Measurements from ENCODE around the gene GFM1. TPM values are rescaled to one million over a fixed set of nuclear protein-coding genes. Genes with fewer than 3 reads are reported as not detected.

GFM1 gene
- total RNA-seq, 3 donors from 2014 or later = 44.6 to 63.5 (median 46.4) TPM

DNA sequence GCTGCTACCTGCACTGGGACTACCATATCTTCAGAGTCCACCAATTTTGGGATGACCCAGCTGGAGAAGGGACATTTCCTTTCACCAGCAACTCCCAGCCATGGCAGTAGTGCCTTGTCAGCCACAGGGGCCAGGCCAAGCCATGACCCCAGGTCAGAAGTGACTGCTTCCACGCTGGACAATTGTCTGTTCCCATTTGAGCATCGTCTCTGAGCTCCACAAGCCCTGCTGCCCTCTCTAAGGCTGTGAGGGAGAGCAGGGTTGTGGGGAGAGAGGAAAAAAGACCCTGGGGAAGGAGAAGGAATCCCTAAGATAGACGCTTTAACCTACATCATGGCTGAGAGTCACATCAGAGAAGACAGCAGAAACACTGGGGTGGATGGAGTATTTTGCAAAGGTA is 95.3 kb downstream of the GFM1 start:
- Histone ChIP-seq H3K36me3 (no peaks in the 10 kb centered on the region), H3K4me1 (peaks cover 0 to 3% of the 10 kb centered on the region in 2 donors), H3K27ac (peak overlapping the region in 1 of 2 donors; percentile 69), H3K9me3 (peaks cover 6 to 7% of the 10 kb centered on the region in 2 donors), H3K27me3 (no peaks in the 10 kb centered on the region), H3K4me3 (no peak overlapping the region)
- intact Hi-C loops (cut with DNase I; ENCODE audit: low total_unique reads) = no loop called here
- no peak for DNase-seq (ENCODE audit: low spot score in 2 of 2)
- TF ChIP-seq POLR2AphosphoS5 (IDR thresholded peaks at IDR 0.05) = no peak
- TF ChIP-seq, protein P1, sequence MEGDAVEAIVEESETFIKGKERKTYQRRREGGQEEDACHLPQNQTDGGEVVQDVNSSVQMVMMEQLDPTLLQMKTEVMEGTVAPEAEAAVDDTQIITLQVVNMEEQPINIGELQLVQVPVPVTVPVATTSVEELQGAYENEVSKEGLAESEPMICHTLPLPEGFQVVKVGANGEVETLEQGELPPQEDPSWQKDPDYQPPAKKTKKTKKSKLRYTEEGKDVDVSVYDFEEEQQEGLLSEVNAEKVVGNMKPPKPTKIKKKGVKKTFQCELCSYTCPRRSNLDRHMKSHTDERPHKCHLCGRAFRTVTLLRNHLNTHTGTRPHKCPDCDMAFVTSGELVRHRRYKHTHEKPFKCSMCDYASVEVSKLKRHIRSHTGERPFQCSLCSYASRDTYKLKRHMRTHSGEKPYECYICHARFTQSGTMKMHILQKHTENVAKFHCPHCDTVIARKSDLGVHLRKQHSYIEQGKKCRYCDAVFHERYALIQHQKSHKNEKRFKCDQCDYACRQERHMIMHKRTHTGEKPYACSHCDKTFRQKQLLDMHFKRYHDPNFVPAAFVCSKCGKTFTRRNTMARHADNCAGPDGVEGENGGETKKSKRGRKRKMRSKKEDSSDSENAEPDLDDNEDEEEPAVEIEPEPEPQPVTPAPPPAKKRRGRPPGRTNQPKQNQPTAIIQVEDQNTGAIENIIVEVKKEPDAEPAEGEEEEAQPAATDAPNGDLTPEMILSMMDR (IDR thresholded peaks at IDR 0.05) = no peak
- TF ChIP-seq POLR2A (IDR thresholded peaks at IDR 0.05) = no peak

Other genes with a start within 250 kb of the GFM1 start
- gene MLF1, start 73.3 kb upstream of the GFM1 start, total RNA-seq = 10 to 100 TPM in 1 of 3 donors, 1 to 10 TPM in 2; 8.8 to 10.2 (median 9.6) TPM
- 10 to 100 TPM; 12.0 to 55.5 (median 40.3) TPM for gene LXN, start 28.1 kb downstream of the GFM1 start, total RNA-seq
- gene RARRES1, start 87.9 kb downstream of the GFM1 start, total RNA-seq = 100 to 1,000 TPM in 2 of 3 donors, 1 to 10 TPM in 1; 3.5 to 568 (median 403) TPM
- gene MFSD1, start 157.5 kb downstream of the GFM1 start, total RNA-seq = 100 to 1,000 TPM in 2 of 3 donors, 10 to 100 TPM in 1; 76.7 to 134 (median 125) TPM